HepG2 (cell line): ENCODE results near the gene RABGGTA. TPM values are rescaled to one million over a fixed set of nuclear protein-coding genes. Genes with fewer than 3 reads are reported as not detected.

Experiments
- CHD2 ChIP-seq: IDR thresholded peaks from 2 replicates; pipeline ENCODE4 v1.6.1; 2011; ENCODE audit warnings: low read depth, low read length, improper control_type of control experiment
- DMAP1 ChIP-seq: IDR thresholded peaks from 2 replicates; pipeline ENCODE4 v1.6.1; 2016
- GFI1 ChIP-seq: sonication (generic); formaldehyde crosslinking; IDR thresholded peaks from 2 replicates; pipeline ENCODE4 v1.5.0; 2020; ENCODE audit warnings: missing genetic modification reagents, mild to moderate bottlenecking, borderline replicate concordance
- HMG20A ChIP-seq: IDR thresholded peaks from 2 replicates; pipeline ENCODE4 v1.6.1; 2016; ENCODE audit warnings: borderline replicate concordance
- JUND ChIP-seq: sonication (generic); formaldehyde crosslinking; IDR thresholded peaks from 2 replicates; pipeline ENCODE4 v1.8.0; 2022; ENCODE audit warnings: mild to moderate bottlenecking, missing genetic modification reagents
- LRRFIP1 ChIP-seq: sonication (generic); formaldehyde crosslinking; conservative IDR thresholded peaks from 2 replicates; pipeline ENCODE4 v1.4.0; 2020; ENCODE audit warnings: missing genetic modification reagents
- MIER2 ChIP-seq: IDR thresholded peaks from 2 replicates; pipeline ENCODE4 v1.6.1; 2016; ENCODE audit warnings: missing biosample characterization, missing genetic modification reagents
- MZF1 ChIP-seq: sonication (generic); formaldehyde crosslinking; IDR thresholded peaks from 2 replicates; pipeline ENCODE4 v1.8.1; 2023; ENCODE audit warnings: mild to moderate bottlenecking, missing genetic modification reagents, borderline replicate concordance
- RARG ChIP-seq: sonication (generic); formaldehyde crosslinking; IDR thresholded peaks from 2 replicates; pipeline ENCODE4 v1.4.0; 2020; ENCODE audit warnings: low read depth, mild to moderate bottlenecking, missing genetic modification reagents
- SOX13 ChIP-seq, 3 experiments: fragments of 450-650 bp in 1 of 3; sonication (generic) in 1 of 3; formaldehyde crosslinking in 1 of 3; IDR thresholded peaks in 2 of 3; conservative IDR thresholded peaks in 1 of 3; 2 replicates each; pipeline versions ENCODE4 v1.5.0 to v1.6.1; 2016 to 2020; ENCODE audit warnings: antibody characterized with exemption in 1 of 3, mild to moderate bottlenecking in 1 of 3, missing compliant biosample characterization in 1 of 3, missing genetic modification reagents in 1 of 3, moderate library complexity in 1 of 3
- SSRP1 ChIP-seq: IDR thresholded peaks from 2 replicates; pipeline ENCODE4 v1.6.1; 2016; ENCODE audit warnings: control low read depth
- TAF1 ChIP-seq: sonication (generic); formaldehyde crosslinking; IDR thresholded peaks from 2 replicates; pipeline ENCODE4 v1.4.0; 2020; ENCODE audit warnings: missing genetic modification reagents
- TARDBP ChIP-seq: sonication (generic); formaldehyde crosslinking; IDR thresholded peaks from 2 replicates; pipeline ENCODE4 v1.8.0; 2022; ENCODE audit warnings: mild to moderate bottlenecking, missing genetic modification reagents
- TBL1XR1 ChIP-seq: fragments of 150-350 bp; IDR thresholded peaks from 2 replicates; pipeline ENCODE4 v1.6.1; 2014; ENCODE audit warnings: borderline replicate concordance, low read length; ENCODE audit not compliant: partially characterized antibody
- TGIF2 ChIP-seq: IDR thresholded peaks from 2 replicates; pipeline ENCODE4 v1.6.1; 2016; ENCODE audit warnings: control low read depth, missing compliant biosample characterization
- THAP7 ChIP-seq: sonication (generic); formaldehyde crosslinking; IDR thresholded peaks from 2 replicates; pipeline ENCODE4 v1.8.1; 2023; ENCODE audit warnings: mild to moderate bottlenecking, missing genetic modification reagents
- XBP1 ChIP-seq: sonication (generic); formaldehyde crosslinking; IDR thresholded peaks from 2 replicates; pipeline ENCODE4 v1.5.0; 2020; ENCODE audit warnings: missing genetic modification reagents
- ZNF124 ChIP-seq: sonication (generic); formaldehyde crosslinking; IDR thresholded peaks from 2 replicates; pipeline ENCODE4 v1.4.0; 2020; ENCODE audit warnings: missing genetic modification reagents
- ZNF430 ChIP-seq: sonication (generic); formaldehyde crosslinking; IDR thresholded peaks from 2 replicates; pipeline ENCODE4 v1.9.0; 2021; ENCODE audit warnings: mild to moderate bottlenecking, missing genetic modification reagents
- ZNF552 ChIP-seq: sonication (generic); formaldehyde crosslinking; IDR thresholded peaks from 2 replicates; pipeline ENCODE4 v1.9.0; 2022; ENCODE audit warnings: missing genetic modification reagents, mild to moderate bottlenecking, borderline replicate concordance
- ZNF557 ChIP-seq: sonication (generic); formaldehyde crosslinking; IDR thresholded peaks from 2 replicates; pipeline ENCODE4 v1.4.0; 2020; ENCODE audit warnings: missing genetic modification reagents
- ZNF883 ChIP-seq: sonication (generic); formaldehyde crosslinking; IDR thresholded peaks from 2 replicates; pipeline ENCODE4 v1.5.1; 2020; ENCODE audit warnings: mild to moderate bottlenecking, missing genetic modification reagents; ENCODE audit errors: not compliant biosample characterization
- polyA plus RNA-seq, 8 experiments: library from polyadenylated mRNA; depleted of rRNA in 3 of 8; stranded (reverse) in 7 of 8; unstranded in 1 of 8; fragments of >200 nt; fragmentation: Illumina TruSeq in 4 of 8; extraction: Trizol in 4 of 8; gene quantifications; 2 replicates each; pipeline versions ENCODE4 v1.2.1 to v1.2.3, GENCODE V29; 2011 to 2016; ENCODE audit warnings: low read depth in 4 of 8, missing spikeins in 1 of 8, mixed read lengths in 1 of 8; ENCODE audit not compliant: insufficient read depth in 1 of 8
- total RNA-seq, 5 experiments: library from RNA; depleted of rRNA; stranded (reverse); fragments of >200 nt; fragmentation: Illumina TruSeq; extraction: Trizol; gene quantifications; 2 replicates each; pipeline ENCODE4 v1.2.3, GENCODE V29; 2016; ENCODE audit warnings: low read depth in 1 of 5
- TF ChIP-seq, protein P1 (sequence below): IDR thresholded peaks from 2 replicates; pipeline ENCODE4 v1.6.1; 2012; ENCODE audit warnings: low read depth, low read length, improper control_type of control experiment

Gene RABGGTA
- total and polyA plus RNA-seq, 2 of the 13 experiments (the other 11 are each of a cell fraction or from before 2014, with no cell fraction given): 57.9 to 90.8 TPM

DNA sequence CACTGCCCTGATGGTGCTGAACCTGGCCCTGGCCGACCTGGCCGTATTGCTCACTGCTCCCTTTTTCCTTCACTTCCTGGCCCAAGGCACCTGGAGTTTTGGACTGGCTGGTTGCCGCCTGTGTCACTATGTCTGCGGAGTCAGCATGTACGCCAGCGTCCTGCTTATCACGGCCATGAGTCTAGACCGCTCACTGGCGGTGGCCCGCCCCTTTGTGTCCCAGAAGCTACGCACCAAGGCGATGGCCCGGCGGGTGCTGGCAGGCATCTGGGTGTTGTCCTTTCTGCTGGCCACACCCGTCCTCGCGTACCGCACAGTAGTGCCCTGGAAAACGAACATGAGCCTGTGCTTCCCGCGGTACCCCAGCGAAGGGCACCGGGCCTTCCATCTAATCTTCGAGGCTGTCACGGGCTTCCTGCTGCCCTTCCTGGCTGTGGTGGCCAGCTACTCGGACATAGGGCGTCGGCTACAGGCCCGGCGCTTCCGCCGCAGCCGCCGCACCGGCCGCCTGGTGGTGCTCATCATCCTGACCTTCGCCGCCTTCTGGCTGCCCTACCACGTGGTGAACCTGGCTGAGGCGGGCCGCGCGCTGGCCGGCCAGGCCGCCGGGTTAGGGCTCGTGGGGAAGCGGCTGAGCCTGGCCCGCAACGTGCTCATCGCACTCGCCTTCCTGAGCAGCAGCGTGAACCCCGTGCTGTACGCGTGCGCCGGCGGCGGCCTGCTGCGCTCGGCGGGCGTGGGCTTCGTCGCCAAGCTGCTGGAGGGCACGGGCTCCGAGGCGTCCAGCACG lies 44.6 kb upstream of the RABGGTA start (continued):
- TF ChIP-seq ZNF124 (CRISPR knock-in tag) (peak; percentile 87), TBL1XR1 (peak; percentile 27), MZF1 (CRISPR knock-in tag) (peak; percentile 68), TGIF2 (CRISPR knock-in tag) (no peak), TARDBP (CRISPR knock-in tag) (peak; percentile 90), SOX13 (IDR thresholded peaks at IDR 0.05) (no peak), SOX13 (CRISPR knock-in tag; conservative IDR thresholded peaks at IDR 0.05 in 1 of 2, IDR thresholded peaks at IDR 0.05 in 1 of 2) (peak in 1 of 2 experiments; percentile 78; a peak in 2 of 4 replicates), JUND (CRISPR knock-in tag) (peak; percentile 48), ZNF430 (CRISPR knock-in tag) (0 out of 2 replicates have a peak, but pooled peaks have one; percentile 52), MIER2 (CRISPR knock-in tag) (0 out of 2 replicates have a peak, but pooled peaks have one; percentile 59), CHD2 (no peak; the same call in 1 of the 2 replicates), GFI1 (CRISPR knock-in tag) (no peak), THAP7 (CRISPR knock-in tag) (0 out of 2 replicates have a peak, but pooled peaks have one; percentile 75), LRRFIP1 (CRISPR knock-in tag) (no peak), ZNF552 (CRISPR knock-in tag) (peak; percentile 98), SSRP1 (CRISPR knock-in tag) (peak; percentile 77), HMG20A (CRISPR knock-in tag) (peak; percentile 55; the same call in 1 of the 2 replicates), XBP1 (CRISPR knock-in tag) (peak; percentile 82; the same call in 1 of the 2 replicates), DMAP1 (CRISPR knock-in tag) (peak; percentile 84; the same call in 1 of the 2 replicates), TAF1 (CRISPR knock-in tag) (peak; percentile 64), RARG (0 out of 2 replicates have a peak, but pooled peaks have one; percentile 88), ZNF557 (CRISPR knock-in tag) (peak; percentile 99), ZNF883 (CRISPR knock-in tag) (peak; percentile 99)
- TF ChIP-seq, protein P1, sequence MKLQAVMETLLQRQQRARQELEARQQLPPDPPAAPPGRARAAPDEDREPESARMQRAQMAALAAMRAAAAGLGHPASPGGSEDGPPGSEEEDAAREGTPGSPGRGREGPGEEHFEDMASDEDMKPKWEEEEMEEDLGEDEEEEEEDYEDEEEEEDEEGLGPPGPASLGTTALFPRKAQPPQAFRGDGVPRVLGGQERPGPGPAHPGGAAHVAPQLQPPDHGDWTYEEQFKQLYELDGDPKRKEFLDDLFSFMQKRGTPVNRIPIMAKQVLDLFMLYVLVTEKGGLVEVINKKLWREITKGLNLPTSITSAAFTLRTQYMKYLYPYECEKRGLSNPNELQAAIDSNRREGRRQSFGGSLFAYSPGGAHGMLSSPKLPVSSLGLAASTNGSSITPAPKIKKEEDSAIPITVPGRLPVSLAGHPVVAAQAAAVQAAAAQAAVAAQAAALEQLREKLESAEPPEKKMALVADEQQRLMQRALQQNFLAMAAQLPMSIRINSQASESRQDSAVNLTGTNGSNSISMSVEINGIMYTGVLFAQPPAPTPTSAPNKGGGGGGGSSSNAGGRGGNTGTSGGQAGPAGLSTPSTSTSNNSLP: no peak
